SK-N-SH treated with all-trans-retinoic acid at 6 μM for 48 hours (cell line): ENCODE data around the gene HIKESHI.

Experiments used
- ATAC-seq: fragments of 200-7000 bp; cut with Tn5 transposase; 3 replicates; pipeline ENCODE4 v1.9.1; 2020; ENCODE audit warnings: mild to moderate bottlenecking, moderate library complexity
- ARNTL ChIP-seq: fragments of 450-650 bp; formaldehyde crosslinking; IDR thresholded peaks from 2 replicates; pipeline ENCODE4 v1.5.0; 2020; ENCODE audit warnings: low read depth, mild to moderate bottlenecking, moderate library complexity, borderline replicate concordance
- BACH2 ChIP-seq: fragments of 250-450 bp; sonication (Bioruptor Pico); IDR thresholded peaks from 2 replicates; pipeline ENCODE4 v1.9.0; 2021; ENCODE audit warnings: mild to moderate bottlenecking, borderline replicate concordance
- CREB5 ChIP-seq: fragments of 250-450 bp; sonication (Bioruptor Pico); IDR thresholded peaks from 2 replicates; pipeline ENCODE4 v1.5.1; 2020; ENCODE audit warnings: low read depth, mild to moderate bottlenecking, moderate library complexity
- CSDC2 ChIP-seq: fragments of 250-450 bp; sonication (Bioruptor Pico); IDR thresholded peaks from 2 replicates; pipeline ENCODE4 v1.5.0; 2020; ENCODE audit warnings: mild to moderate bottlenecking, moderate library complexity
- CSRNP3 ChIP-seq: fragments of 250-450 bp; sonication (Bioruptor Pico); IDR thresholded peaks from 2 replicates; pipeline ENCODE4 v1.5.1; 2021; ENCODE audit warnings: mild to moderate bottlenecking, moderate library complexity
- ESRRG ChIP-seq: fragments of 250-450 bp; sonication (Bioruptor Pico); IDR thresholded peaks from 2 replicates; pipeline ENCODE4 v1.6.1; 2021; ENCODE audit warnings: mild to moderate bottlenecking
- GLIS3 ChIP-seq: fragments of 250-450 bp; sonication (Bioruptor Pico); IDR thresholded peaks from 2 replicates; pipeline ENCODE4 v1.5.0; 2020; ENCODE audit warnings: mild to moderate bottlenecking, moderate library complexity
- ISL1 ChIP-seq: fragments of 250-450 bp; sonication (Bioruptor Pico); IDR thresholded peaks from 2 replicates; pipeline ENCODE4 v2.1.2; 2022; ENCODE audit warnings: mild to moderate bottlenecking, moderate library complexity
- OSR1 ChIP-seq: fragments of 250-450 bp; sonication (Bioruptor Pico); IDR thresholded peaks from 2 replicates; pipeline ENCODE4 v1.8.0; 2022; ENCODE audit warnings: moderate library complexity, mild to moderate bottlenecking, inconsistent platforms
- PATZ1 ChIP-seq: fragments of 250-450 bp; sonication (Bioruptor Pico); IDR thresholded peaks from 2 replicates; pipeline ENCODE4 v1.8.0; 2020; ENCODE audit warnings: mild to moderate bottlenecking, moderate library complexity, borderline replicate concordance
- POU6F1 ChIP-seq: fragments of 250-450 bp; sonication (Bioruptor Pico); IDR thresholded peaks from 2 replicates; pipeline ENCODE4 v1.8.0; 2021; ENCODE audit warnings: low read depth, mild to moderate bottlenecking, moderate library complexity, borderline replicate concordance
- PPARA ChIP-seq: fragments of 250-450 bp; sonication (Bioruptor Pico); IDR thresholded peaks from 2 replicates; pipeline ENCODE4 v1.5.0; 2020; ENCODE audit warnings: mild to moderate bottlenecking, borderline replicate concordance
- TCF4 ChIP-seq: fragments of 250-450 bp; sonication (Bioruptor Pico); IDR thresholded peaks from 2 replicates; pipeline ENCODE4 v1.8.0; 2021; ENCODE audit warnings: mild to moderate bottlenecking, moderate library complexity, borderline replicate concordance
- ZC3H10 ChIP-seq: fragments of 250-450 bp; sonication (Bioruptor Pico); IDR thresholded peaks from 2 replicates; pipeline ENCODE4 v1.5.1; 2021; ENCODE audit warnings: mild to moderate bottlenecking, moderate library complexity
- ZFP30 ChIP-seq: fragments of 450-650 bp; formaldehyde crosslinking; IDR thresholded peaks from 2 replicates; pipeline ENCODE4 v1.5.0; 2022; ENCODE audit warnings: mild to moderate bottlenecking, moderate library complexity
- ZNF565 ChIP-seq: fragments of 450-650 bp; formaldehyde crosslinking; conservative IDR thresholded peaks from 2 replicates; pipeline ENCODE4 v1.5.0; 2020; ENCODE audit warnings: low read depth, mild to moderate bottlenecking, moderate library complexity
- ZNF70 ChIP-seq: fragments of 450-650 bp; formaldehyde crosslinking; IDR thresholded peaks from 2 replicates; pipeline ENCODE4 v1.5.0; 2020; ENCODE audit warnings: mild to moderate bottlenecking, moderate library complexity
- ZNF8 ChIP-seq: fragments of 450-650 bp; formaldehyde crosslinking; IDR thresholded peaks from 2 replicates; pipeline ENCODE4 v1.5.0; 2020; ENCODE audit warnings: mild to moderate bottlenecking, moderate library complexity

The HIKESHI gene

GRCh38 chr11:86313793-86314192 lies 11.8 kb downstream of the HIKESHI start:
- ATAC-seq: no peak
- TF ChIP-seq OSR1 (CRISPR knock-in tag) (no peak), PPARA (CRISPR knock-in tag) (no peak), PATZ1 (CRISPR knock-in tag) (no peak), ZNF8 (CRISPR knock-in tag) (no peak), ZNF70 (CRISPR knock-in tag) (no peak), TCF4 (CRISPR knock-in tag) (no peak), CREB5 (CRISPR knock-in tag) (no peak), POU6F1 (CRISPR knock-in tag) (no peak), BACH2 (CRISPR knock-in tag) (no peak), ZNF565 (no peak), ZFP30 (CRISPR knock-in tag) (no peak)
- TF ChIP-seq, all 23 proteins: peak for 0

GRCh38 chr11:86314636-86315035 lies 12.6 kb downstream of the HIKESHI start:
- no peak for ATAC-seq
- TF ChIP-seq PATZ1 (CRISPR knock-in tag): no peak

GRCh38 chr11:86335131-86335767 lies 33.2 kb downstream of the HIKESHI start:
- TF ChIP-seq PPARA (CRISPR knock-in tag): no peak
- no peak for TF ChIP-seq POU6F1 (CRISPR knock-in tag)
- no peak for TF ChIP-seq ZNF8 (CRISPR knock-in tag)
- TF ChIP-seq ESRRG (CRISPR knock-in tag): no peak
- TF ChIP-seq OSR1 (CRISPR knock-in tag): no peak
- no peak for TF ChIP-seq ZNF70 (CRISPR knock-in tag)
- no peak for TF ChIP-seq CSDC2
- no peak for TF ChIP-seq ZC3H10 (CRISPR knock-in tag)
- no peak for ATAC-seq

GRCh38 chr11:86337227-86337626 lies 35.2 kb downstream of the HIKESHI start:
- TF ChIP-seq CSDC2: no peak
- TF ChIP-seq ZNF70 (CRISPR knock-in tag): no peak
- TF ChIP-seq ZNF8 (CRISPR knock-in tag): no peak
- no peak for TF ChIP-seq CSRNP3 (CRISPR knock-in tag)
- no peak for TF ChIP-seq ARNTL
- TF ChIP-seq POU6F1 (CRISPR knock-in tag): no peak
- no peak for TF ChIP-seq GLIS3 (CRISPR knock-in tag)
- no peak for TF ChIP-seq ISL1
- no peak for ATAC-seq
